ENCODE results near the gene ZSWIM3. TPM values are rescaled to one million over a fixed set of nuclear protein-coding genes. Genes with fewer than 3 reads are reported as not detected.

ZSWIM3 gene
- total RNA-seq, 4 donors from 2014 or later: 1.3 to 3.3 (median 2.1) TPM

GRCh38 chr20:45813489-45813888 lies 43.9 kb upstream of the ZSWIM3 start:
- H3K27ac ChIP-seq: peak overlapping the region in 1 of 4 donors; percentile 60
- in situ Hi-C loops (cut with MboI; ENCODE audit: low sequenced_read_pairs in 4 of 4): loop anchor here in 3 of 4 donors (25.0 kb wide), 2 partner anchors 149 to 274 kb away; partner anchors contain the start of genes NCOA5 (in 3 of the 3) and ZNF335 (in 1 of the 3)
- TF ChIP-seq POLR2A (IDR thresholded peaks at IDR 0.05): no peak
- TF ChIP-seq CTCF (IDR thresholded peaks at IDR 0.05 in 4 of 5, conservative IDR thresholded peaks at IDR 0.05 in 1 of 5): no peak
- no peak for ATAC-seq
- peaks cover 5 to 14% of the 10 kb centered on the region in 2 donors for H3K4me1 ChIP-seq
- H3K27me3 ChIP-seq: no peaks in the 10 kb centered on the region
- no peak for DNase-seq
- H3K4me3 ChIP-seq: no peak overlapping the region
- H3K9me3 ChIP-seq: no peaks in the 10 kb centered on the region
- peaks cover 0 to 32% of the 10 kb centered on the region in 2 donors for H3K36me3 ChIP-seq
- intact Hi-C loops (cut with DNase I; ENCODE audit: low total_unique reads): no loop called here

- intact Hi-C loops (cut with DNase I; ENCODE audit: low total_unique reads): no loop called here
- peaks cover 0 to 23% of the 10 kb centered on the region in 2 donors for H3K36me3 ChIP-seq
- no peak overlapping the region for H3K4me3 ChIP-seq
- H3K27ac ChIP-seq: peak overlapping the region in 1 of 4 donors; percentile 21
- DNase-seq: no peak
- peaks cover 5 to 14% of the 10 kb centered on the region in 2 donors for H3K4me1 ChIP-seq
- no peaks in the 10 kb centered on the region for H3K27me3 ChIP-seq
- in situ Hi-C loops (cut with MboI; ENCODE audit: low sequenced_read_pairs in 4 of 4): loop anchor here in 3 of 4 donors (25.0 kb wide), 2 partner anchors 148 to 273 kb away; partner anchors contain the start of genes NCOA5 (in 3 of the 3) and ZNF335 (in 1 of the 3)
- ATAC-seq: no peak
- H3K9me3 ChIP-seq: no peaks in the 10 kb centered on the region
- TF ChIP-seq CTCF (IDR thresholded peaks at IDR 0.05 in 4 of 5, conservative IDR thresholded peaks at IDR 0.05 in 1 of 5): no peak
- no peak for TF ChIP-seq POLR2A (IDR thresholded peaks at IDR 0.05)
Measured at GRCh38 chr20:45814314-45814713, 43.1 kb upstream of the ZSWIM3 start.

GRCh38 chr20:45816951-45817350 lies 40.5 kb upstream of the ZSWIM3 start:
- no peak overlapping the region for H3K4me3 ChIP-seq
- ATAC-seq (no peak), DNase-seq (no peak)
- no peak for TF ChIP-seq CTCF (IDR thresholded peaks at IDR 0.05 in 4 of 5, conservative IDR thresholded peaks at IDR 0.05 in 1 of 5)
- TF ChIP-seq POLR2A (IDR thresholded peaks at IDR 0.05): no peak
- in situ Hi-C loops (cut with MboI; ENCODE audit: low sequenced_read_pairs in 4 of 4) (loop anchor here in 3 of 4 donors (25.0 kb wide), 2 partner anchors 145 to 270 kb away; partner anchors contain the start of genes NCOA5 (in 3 of the 3) and ZNF335 (in 1 of the 3)), intact Hi-C loops (cut with DNase I; ENCODE audit: low total_unique reads) (no loop called here)
- H3K27me3 ChIP-seq: no peaks in the 10 kb centered on the region
- no peaks in the 10 kb centered on the region for H3K36me3 ChIP-seq
- no peaks in the 10 kb centered on the region for H3K9me3 ChIP-seq
- peaks cover 5 to 10% of the 10 kb centered on the region in 2 donors for H3K4me1 ChIP-seq
- peak overlapping the region; percentile 50 to 97 (median 70) for H3K27ac ChIP-seq

GRCh38 chr20:45817376-45818194 lies 39.8 kb upstream of the ZSWIM3 start:
- H3K36me3 ChIP-seq: no peaks in the 10 kb centered on the region
- no peak for TF ChIP-seq CTCF (IDR thresholded peaks at IDR 0.05 in 4 of 5, conservative IDR thresholded peaks at IDR 0.05 in 1 of 5)
- no peak for TF ChIP-seq POLR2A (IDR thresholded peaks at IDR 0.05)
- H3K9me3 ChIP-seq: no peaks in the 10 kb centered on the region
- H3K4me3 ChIP-seq: no peak overlapping the region
- intact Hi-C loops (cut with DNase I; ENCODE audit: low total_unique reads): no loop called here
- H3K4me1 ChIP-seq: peaks cover 7 to 11% of the 10 kb centered on the region in 2 donors
- no peaks in the 10 kb centered on the region for H3K27me3 ChIP-seq
- no peak for DNase-seq
- no peak for ATAC-seq
- H3K27ac ChIP-seq: peak overlapping the region; percentile 50 to 97 (median 70)
- in situ Hi-C loops (cut with MboI; ENCODE audit: low sequenced_read_pairs in 4 of 4): loop anchor here in 3 of 4 donors (25.0 kb wide), 2 partner anchors 145 to 270 kb away; partner anchors contain the start of genes NCOA5 (in 3 of the 3) and ZNF335 (in 1 of the 3)

Data from gastrocnemius medialis (tissue), 4 donors.